T47D (cell line): Measurements from ENCODE around the gene HOXC5.

Experiments
- DNase-seq, 2 experiments: peaks; one replicate each; pipeline versions ENCODE4 v3.0.0 to v3.0.0-alpha.2; 2011 to 2012; ENCODE audit warnings: low read depth in 1 of 2, low spot score in 1 of 2
- JUND ChIP-seq: IDR thresholded peaks from 2 replicates; pipeline ENCODE4 v1.6.1; 2012; ENCODE audit warnings: low read depth
- in situ Hi-C: cut with HindIII; loops from 2 replicates; pipeline ENCODE4 v1.10.0; 2016; ENCODE audit warnings: low sequenced_read_pairs, low pct_unique_long_range_greater_than_20kb

Gene HOXC5

GRCh38 chr12:54047964-54048303 is 15.1 kb downstream of the HOXC5 start:
- no peak for DNase-seq
- in situ Hi-C loops = no loop called here
- no peak for TF ChIP-seq JUND

- in situ Hi-C loops = no loop called here
- no peak for TF ChIP-seq JUND
- DNase-seq = no peak
Observed at GRCh38 chr12:54048406-54049093, 15.7 kb downstream of the HOXC5 start.

- no peak for DNase-seq
- TF ChIP-seq JUND = no peak
- in situ Hi-C loops = no loop called here
Observed at GRCh38 chr12:54049108-54049507, 16.3 kb downstream of the HOXC5 start.

GRCh38 chr12:54050482-54050810 is 17.6 kb downstream of the HOXC5 start:
- no peak for DNase-seq
- in situ Hi-C loops = no loop called here
- TF ChIP-seq JUND = no peak

GRCh38 chr12:54051026-54051842 is 18.4 kb downstream of the HOXC5 start:
- DNase-seq = no peak
- in situ Hi-C loops = no loop called here
- no peak for TF ChIP-seq JUND

GRCh38 chr12:54051874-54052437 is 19.1 kb downstream of the HOXC5 start:
- DNase-seq = no peak
- no peak for TF ChIP-seq JUND
- in situ Hi-C loops = no loop called here

GRCh38 chr12:54052438-54053002 is 19.7 kb downstream of the HOXC5 start:
- no peak for TF ChIP-seq JUND
- in situ Hi-C loops = no loop called here
- DNase-seq = no peak

- TF ChIP-seq JUND = no peak
- in situ Hi-C loops = no loop called here
- DNase-seq = no peak
Observed at GRCh38 chr12:54053003-54053750, 20.3 kb downstream of the HOXC5 start.

GRCh38 chr12:54053751-54054741 is 21.2 kb downstream of the HOXC5 start, which contains the start of gene HOXC4:
HOXC4 (plus strand) TSS chr12:54053835; CDS start chr12:54053923, 88 bp downstream.
- in situ Hi-C loops = no loop called here
- TF ChIP-seq JUND = no peak
- no peak for DNase-seq

GRCh38 chr12:54054742-54055194 is 21.9 kb downstream of the HOXC5 start:
- no peak for TF ChIP-seq JUND
- DNase-seq = no peak
- in situ Hi-C loops = no loop called here

- in situ Hi-C loops = no loop called here
- DNase-seq = no peak
- TF ChIP-seq JUND = no peak
Observed at GRCh38 chr12:54055552-54055951, 22.7 kb downstream of the HOXC5 start.
